ENCODE results near the gene TTBK1. TPM values are rescaled to one million over a fixed set of nuclear protein-coding genes. Genes with fewer than 3 reads are reported as not detected.

TTBK1 gene
- total RNA-seq, 8 experiments from 2014 or later: 0.41 to 13.6 (median 8.4) TPM

DNA sequence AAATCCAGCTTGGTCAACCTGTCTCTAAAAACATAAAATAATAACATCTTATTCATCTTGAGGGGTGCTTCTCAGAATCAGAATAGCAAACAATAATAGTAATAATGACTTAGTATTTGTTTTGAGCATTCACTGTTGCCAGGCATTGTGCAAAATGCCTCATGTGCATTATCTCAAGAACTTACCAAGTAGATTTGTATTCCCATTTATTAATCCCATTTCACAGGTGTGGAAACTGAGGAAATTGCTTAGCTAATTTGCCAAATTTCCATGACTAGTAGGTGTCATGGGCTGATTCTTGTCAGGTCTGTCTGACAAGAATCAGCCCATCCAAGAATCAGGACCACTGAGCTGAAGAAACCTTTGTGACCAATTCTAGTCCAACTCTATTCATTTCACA is 5.5 kb downstream of the TTBK1 start:
- in situ Hi-C loops (cut with MboI; ENCODE audit: low pct_unique_long_range_greater_than_20kb in 2 of 9, low sequenced_read_pairs in 9 of 9, unreplicated experiment in 9 of 9): no loop called here
- H3K27ac ChIP-seq: no peak overlapping the region
- H3K4me3 ChIP-seq: no peak overlapping the region
- peaks cover 26 to 32% of the 10 kb centered on the region in 2 donors for H3K4me1 ChIP-seq (replicated peaks in 1 of 2)
- ATAC-seq (replicated peaks in 6 of 8): no peak

DNA sequence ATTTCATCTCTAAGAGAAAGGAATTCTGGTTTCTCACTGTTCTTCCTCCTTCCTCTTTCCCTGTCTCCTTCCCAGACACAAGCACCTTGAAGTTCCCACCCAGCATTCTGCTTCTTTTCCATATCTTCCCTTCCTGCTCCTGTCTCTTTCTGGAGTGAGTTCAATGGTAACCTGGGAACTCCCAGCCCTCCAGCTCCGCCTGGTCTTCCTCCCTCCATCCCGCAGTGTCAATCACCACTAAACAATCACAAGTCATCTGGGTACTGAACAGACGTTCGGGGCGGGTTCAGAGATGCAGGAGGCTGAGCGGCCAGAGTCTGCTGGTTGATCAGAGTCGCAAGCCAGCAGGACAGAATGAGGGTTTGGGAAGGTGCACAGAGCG is 7.7 kb downstream of the TTBK1 start:
- in situ Hi-C loops (cut with MboI; ENCODE audit: low pct_unique_long_range_greater_than_20kb in 2 of 9, low sequenced_read_pairs in 9 of 9, unreplicated experiment in 9 of 9): loop anchor here in 2 of 9 experiments (25.0 kb wide), 2 partner anchors 186 to 261 kb away; partner anchors contain the start of genes ABCC10 (in 1 of the 2), LRRC73 (in 1 of the 2), POLR1C (in 1 of the 2) and YIPF3 (in 1 of the 2)
- 0 to 100% (median 9%) methylated on average over 1 to 8 of the region's 8 CpGs; no CpG with 5 or more reads in 4 of the 10 experiments for WGBS, 10 experiments
- peaks cover 19 to 25% of the 10 kb centered on the region in 2 donors for H3K4me1 ChIP-seq (replicated peaks in 1 of 2)
- ATAC-seq (replicated peaks in 6 of 8): peak in 3 of 8 experiments; percentile 9 to 33 (median 28)
- H3K4me3 ChIP-seq: no peak overlapping the region
- H3K27ac ChIP-seq: no peak overlapping the region

DNA sequence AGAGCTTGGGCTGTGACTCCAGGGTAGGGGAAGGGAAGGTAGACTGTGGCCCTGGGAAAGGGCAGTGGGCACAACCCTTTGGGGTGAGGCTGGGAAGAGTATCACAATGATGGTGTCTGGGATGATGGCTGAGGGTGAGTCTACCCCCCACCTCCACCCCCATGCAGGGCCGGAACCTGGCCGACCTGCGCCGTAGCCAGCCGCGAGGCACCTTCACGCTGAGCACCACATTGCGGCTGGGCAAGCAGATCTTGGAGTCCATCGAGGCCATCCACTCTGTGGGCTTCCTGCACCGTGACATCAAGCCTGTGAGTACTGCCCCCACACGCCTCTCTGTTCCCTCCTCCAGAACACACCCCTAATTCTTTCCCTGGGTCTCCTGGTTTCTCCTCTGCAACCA is 10.1 kb downstream of the TTBK1 start:
- Histone ChIP-seq H3K27ac (no peak overlapping the region), H3K4me3 (no peak overlapping the region), H3K4me1 (replicated peaks in 1 of 2) (peaks cover 7 to 14% of the 10 kb centered on the region in 2 donors)
- in situ Hi-C loops (cut with MboI; ENCODE audit: low pct_unique_long_range_greater_than_20kb in 2 of 9, low sequenced_read_pairs in 9 of 9, unreplicated experiment in 9 of 9): loop anchor here in 2 of 9 experiments (25.0 kb wide), 2 partner anchors 184 to 259 kb away; partner anchors contain the start of genes ABCC10 (in 1 of the 2), LRRC73 (in 1 of the 2), POLR1C (in 1 of the 2) and YIPF3 (in 1 of the 2)
- no peak for ATAC-seq (replicated peaks in 6 of 8)
- WGBS, 10 experiments: 92 to 100% (median 94%) methylated on average over 2 to 3 of the region's 11 CpGs; no CpG with 5 or more reads in 7 of the 10 experiments

DNA sequence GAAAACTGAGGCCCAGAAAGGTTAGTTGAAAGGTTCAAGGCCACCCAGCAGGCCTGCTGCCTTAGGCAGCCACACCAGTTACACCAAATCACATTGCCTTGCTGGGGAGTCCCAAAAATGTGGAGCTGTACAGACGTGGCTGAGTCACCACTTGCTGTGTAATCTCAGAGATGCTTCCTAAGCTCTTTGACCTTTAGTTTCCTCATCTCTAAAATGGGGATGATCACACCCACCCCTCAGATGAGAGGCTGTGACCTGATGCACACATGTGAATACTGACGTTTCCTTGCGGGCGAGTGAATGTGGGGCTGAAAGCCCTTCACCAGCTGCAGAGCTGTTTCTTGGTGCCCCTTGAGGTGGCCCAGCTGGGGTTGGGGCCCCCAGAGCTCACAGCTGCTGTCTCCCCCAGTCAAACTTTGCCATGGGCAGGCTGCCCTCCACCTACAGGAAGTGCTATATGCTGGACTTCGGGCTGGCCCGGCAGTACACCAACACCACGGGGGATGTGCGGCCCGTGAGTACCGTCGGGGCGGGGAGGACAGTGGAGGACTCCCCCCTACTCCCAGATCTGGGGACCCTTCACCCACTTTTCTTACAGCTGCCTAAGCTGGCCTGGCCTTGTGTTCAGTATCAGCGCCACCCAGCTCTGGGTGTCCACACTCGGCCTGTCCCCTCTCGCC is 11.0 kb downstream of the TTBK1 start:
- 57 to 96% (median 88%) methylated on average over 1 to 7 of the region's 15 CpGs; no CpG with 5 or more reads in 6 of the 10 experiments for WGBS, 10 experiments
- H3K4me1 ChIP-seq (replicated peaks in 1 of 2): peaks cover 7 to 14% of the 10 kb centered on the region in 2 donors
- no peak overlapping the region for H3K4me3 ChIP-seq
- H3K27ac ChIP-seq: no peak overlapping the region
- no peak for ATAC-seq (replicated peaks in 6 of 8)
- in situ Hi-C loops (cut with MboI; ENCODE audit: low pct_unique_long_range_greater_than_20kb in 2 of 9, low sequenced_read_pairs in 9 of 9, unreplicated experiment in 9 of 9): loop anchor here in 2 of 9 experiments (25.0 kb wide), 2 partner anchors 183 to 258 kb away; partner anchors contain the start of genes ABCC10 (in 1 of the 2), LRRC73 (in 1 of the 2), POLR1C (in 1 of the 2) and YIPF3 (in 1 of the 2)

DNA sequence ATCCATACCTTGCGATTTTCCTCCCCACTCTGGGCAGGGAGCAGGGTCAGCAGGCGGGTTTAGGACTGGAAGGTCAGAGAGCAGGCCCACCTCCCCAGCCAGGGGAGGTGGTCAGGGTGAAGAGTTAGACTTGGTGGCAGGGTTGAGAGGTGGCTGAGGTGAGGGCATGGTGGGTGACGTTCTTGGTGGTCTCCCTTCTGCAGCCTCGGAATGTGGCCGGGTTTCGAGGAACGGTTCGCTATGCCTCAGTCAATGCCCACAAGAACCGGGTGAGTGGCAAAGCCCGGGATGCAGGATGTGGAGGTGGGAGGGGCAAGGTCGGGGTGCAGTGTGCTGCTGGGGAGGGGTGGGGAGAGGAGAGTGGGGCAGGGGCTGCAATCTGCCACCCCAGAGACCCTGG is 11.6 kb downstream of the TTBK1 start:
- Histone ChIP-seq H3K4me1 (replicated peaks in 1 of 2) (peaks cover 7 to 14% of the 10 kb centered on the region in 2 donors), H3K27ac (no peak overlapping the region), H3K4me3 (no peak overlapping the region)
- in situ Hi-C loops (cut with MboI; ENCODE audit: low pct_unique_long_range_greater_than_20kb in 2 of 9, low sequenced_read_pairs in 9 of 9, unreplicated experiment in 9 of 9): loop anchor here in 2 of 9 experiments (25.0 kb wide), 2 partner anchors 182 to 257 kb away; partner anchors contain the start of genes ABCC10 (in 1 of the 2), LRRC73 (in 1 of the 2), POLR1C (in 1 of the 2) and YIPF3 (in 1 of the 2)
- WGBS, 10 experiments: 90% methylated on average over 4 of the region's 11 CpGs; no CpG with 5 or more reads in 9 of the 10 experiments
- ATAC-seq (replicated peaks in 6 of 8): no peak

DNA sequence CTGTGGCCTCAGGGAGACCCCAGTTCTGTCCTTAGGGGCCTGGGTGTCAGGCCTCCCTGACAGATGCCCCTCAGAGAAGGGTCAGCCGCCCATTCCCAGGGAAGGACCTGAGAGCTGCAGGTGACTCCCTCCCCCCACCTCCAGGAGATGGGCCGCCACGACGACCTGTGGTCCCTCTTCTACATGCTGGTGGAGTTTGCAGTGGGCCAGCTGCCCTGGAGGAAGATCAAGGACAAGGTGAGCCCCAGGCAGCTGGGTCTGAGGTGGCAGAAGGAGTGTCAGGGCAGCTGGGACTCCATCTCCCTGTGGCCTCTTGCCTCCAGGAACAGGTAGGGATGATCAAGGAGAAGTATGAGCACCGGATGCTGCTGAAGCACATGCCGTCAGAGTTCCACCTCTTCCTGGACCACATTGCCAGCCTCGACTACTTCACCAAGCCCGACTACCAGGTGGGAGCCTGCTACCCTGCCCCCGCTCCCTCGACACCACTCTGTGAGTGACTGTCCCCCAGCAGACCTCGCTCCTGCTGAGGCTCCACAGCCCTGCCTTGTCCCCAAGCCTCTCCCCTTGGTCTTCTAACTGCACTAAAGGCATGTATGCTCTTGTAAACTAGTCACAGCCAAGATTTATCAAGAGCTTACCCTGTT is 12.2 kb downstream of the TTBK1 start:
- H3K4me1 ChIP-seq (replicated peaks in 1 of 2): peaks cover 7 to 14% of the 10 kb centered on the region in 2 donors
- ATAC-seq (replicated peaks in 6 of 8): no peak
- no peak overlapping the region for H3K27ac ChIP-seq
- WGBS, 10 experiments: 74 to 100% (median 80%) methylated on average over 1 to 5 of the region's 11 CpGs; no CpG with 5 or more reads in 7 of the 10 experiments
- H3K4me3 ChIP-seq: no peak overlapping the region
- in situ Hi-C loops (cut with MboI; ENCODE audit: low pct_unique_long_range_greater_than_20kb in 2 of 9, low sequenced_read_pairs in 9 of 9, unreplicated experiment in 9 of 9): loop anchor here in 2 of 9 experiments (25.0 kb wide), 2 partner anchors 182 to 257 kb away; partner anchors contain the start of genes ABCC10 (in 1 of the 2), LRRC73 (in 1 of the 2), POLR1C (in 1 of the 2) and YIPF3 (in 1 of the 2)

DNA sequence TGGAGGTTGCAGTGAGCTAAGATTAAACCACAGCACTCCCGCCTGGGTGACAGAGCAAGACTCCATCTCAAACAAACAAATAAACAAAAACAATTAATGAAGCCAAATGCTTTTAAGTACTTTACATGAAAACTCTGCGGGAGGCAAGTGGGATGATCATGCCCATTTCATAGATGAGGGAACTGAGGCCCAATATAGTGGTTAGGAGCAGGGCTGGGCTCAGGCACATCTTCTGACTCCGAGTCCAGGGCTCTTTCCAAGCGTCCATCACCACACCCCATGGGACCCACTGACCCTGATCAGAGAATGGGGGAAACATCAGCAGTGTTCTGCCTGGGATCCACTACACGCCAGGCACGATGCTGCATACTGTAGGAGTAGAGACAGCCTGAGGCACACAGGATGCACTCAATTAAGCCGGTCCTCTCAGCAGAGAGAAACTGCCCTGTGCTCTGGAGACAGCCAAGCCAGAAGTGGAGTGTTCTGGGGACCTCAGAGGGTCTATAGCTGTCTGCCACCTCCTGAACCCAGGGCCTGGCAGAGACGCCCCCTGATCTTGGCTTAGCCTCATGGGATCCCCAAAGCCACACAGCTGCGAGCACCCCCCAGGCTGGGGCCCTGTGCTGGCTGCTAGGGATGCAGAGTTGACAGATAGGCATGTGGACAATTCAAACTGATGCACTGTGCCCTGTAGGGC is 13.5 kb downstream of the TTBK1 start:
- peaks cover 2 to 3% of the 10 kb centered on the region in 2 donors for H3K4me1 ChIP-seq (replicated peaks in 1 of 2)
- ATAC-seq (replicated peaks in 6 of 8): peak in 3 of 8 experiments; percentile 5 to 52 (median 30)
- no peak overlapping the region for H3K4me3 ChIP-seq
- in situ Hi-C loops (cut with MboI; ENCODE audit: low pct_unique_long_range_greater_than_20kb in 2 of 9, low sequenced_read_pairs in 9 of 9, unreplicated experiment in 9 of 9): loop anchor here in 2 of 9 experiments (25.0 kb wide), 2 partner anchors 180 to 255 kb away; partner anchors contain the start of genes ABCC10 (in 1 of the 2), LRRC73 (in 1 of the 2), POLR1C (in 1 of the 2) and YIPF3 (in 1 of the 2)
- whole genome bisulfite sequencing, 10 experiments: 50 to 100% (median 86%) methylated on average over 1 to 6 of the region's 9 CpGs; no CpG with 5 or more reads in 3 of the 10 experiments
- H3K27ac ChIP-seq: no peak overlapping the region

DNA sequence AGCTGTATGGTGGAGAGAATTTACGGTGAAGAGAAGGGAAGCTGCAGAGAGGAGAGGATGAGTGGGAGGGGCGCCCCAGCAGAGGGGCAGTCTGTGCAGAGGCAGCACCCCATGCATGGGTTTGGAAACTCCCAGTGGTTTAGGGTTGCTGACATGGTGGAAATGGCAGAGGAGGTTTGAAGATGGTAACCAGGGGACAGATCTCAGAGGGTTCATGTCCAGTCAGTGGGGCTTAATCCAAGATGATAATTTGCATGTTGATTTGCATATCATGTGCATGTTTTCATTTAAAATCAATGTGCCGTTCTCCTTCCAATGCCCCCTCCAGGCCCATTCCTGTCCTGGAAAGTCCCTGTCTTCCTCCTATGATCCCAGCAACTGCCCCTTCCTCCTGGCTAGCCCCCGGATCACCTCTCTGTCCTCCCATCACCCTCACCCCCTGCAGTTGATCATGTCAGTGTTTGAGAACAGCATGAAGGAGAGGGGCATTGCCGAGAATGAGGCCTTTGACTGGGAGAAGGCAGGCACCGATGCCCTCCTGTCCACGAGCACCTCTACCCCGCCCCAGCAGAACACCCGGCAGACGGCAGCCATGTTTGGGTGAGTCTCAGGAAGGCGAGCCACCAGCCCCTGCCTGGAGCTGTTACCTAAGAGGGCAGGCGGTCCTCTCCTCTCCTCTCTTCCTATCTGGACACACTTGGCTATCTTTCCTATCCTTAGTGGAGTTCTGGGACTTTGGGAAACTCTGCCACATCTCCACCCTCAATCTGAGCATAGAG is 14.3 kb downstream of the TTBK1 start:
- peak in 3 of 8 experiments; percentile 50 to 82 (median 71) for ATAC-seq (replicated peaks in 6 of 8)
- no peak overlapping the region for H3K4me3 ChIP-seq
- no peaks in the 10 kb centered on the region for H3K4me1 ChIP-seq (replicated peaks in 1 of 2)
- WGBS, 10 experiments: 20 to 89% (median 62%) methylated on average over 1 to 9 of the region's 12 CpGs; no CpG with 5 or more reads in 5 of the 10 experiments
- no peak overlapping the region for H3K27ac ChIP-seq
- in situ Hi-C loops (cut with MboI; ENCODE audit: low pct_unique_long_range_greater_than_20kb in 2 of 9, low sequenced_read_pairs in 9 of 9, unreplicated experiment in 9 of 9): loop anchor here in 2 of 9 experiments (25.0 kb wide), 2 partner anchors 180 to 255 kb away; partner anchors contain the start of genes ABCC10 (in 1 of the 2), LRRC73 (in 1 of the 2), POLR1C (in 1 of the 2) and YIPF3 (in 1 of the 2)

DNA sequence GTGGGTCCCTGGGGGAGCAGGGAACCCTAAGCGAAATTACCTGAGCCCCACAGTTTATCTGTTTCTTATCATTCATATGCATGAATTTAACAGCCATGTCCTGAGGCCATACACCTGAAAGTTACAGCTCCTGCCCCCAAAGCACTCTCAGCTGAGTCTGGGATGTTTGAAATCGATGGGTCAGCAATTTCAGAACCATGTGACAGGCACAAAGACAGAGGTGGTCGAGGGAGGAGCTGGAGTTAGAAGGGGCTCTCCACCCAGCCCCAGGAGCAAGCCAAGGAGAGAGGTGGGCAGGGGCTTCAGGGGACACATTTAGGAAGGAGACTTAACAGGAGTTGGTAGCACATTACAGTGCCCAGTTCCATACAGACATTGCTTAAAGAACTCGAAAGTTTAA is 14.9 kb downstream of the TTBK1 start:
- ATAC-seq (replicated peaks in 6 of 8): no peak
- H3K4me1 ChIP-seq (replicated peaks in 1 of 2): no peaks in the 10 kb centered on the region
- in situ Hi-C loops (cut with MboI; ENCODE audit: low pct_unique_long_range_greater_than_20kb in 2 of 9, low sequenced_read_pairs in 9 of 9, unreplicated experiment in 9 of 9): loop anchor here in 2 of 9 experiments (25.0 kb wide), 2 partner anchors 179 to 254 kb away; partner anchors contain the start of genes ABCC10 (in 1 of the 2), LRRC73 (in 1 of the 2), POLR1C (in 1 of the 2) and YIPF3 (in 1 of the 2)
- 7 to 51% (median 32%) methylated on average over 1 to 3 of the region's 4 CpGs; no CpG with 5 or more reads in 3 of the 10 experiments for WGBS, 10 experiments
- no peak overlapping the region for H3K27ac ChIP-seq
- H3K4me3 ChIP-seq: no peak overlapping the region

DNA sequence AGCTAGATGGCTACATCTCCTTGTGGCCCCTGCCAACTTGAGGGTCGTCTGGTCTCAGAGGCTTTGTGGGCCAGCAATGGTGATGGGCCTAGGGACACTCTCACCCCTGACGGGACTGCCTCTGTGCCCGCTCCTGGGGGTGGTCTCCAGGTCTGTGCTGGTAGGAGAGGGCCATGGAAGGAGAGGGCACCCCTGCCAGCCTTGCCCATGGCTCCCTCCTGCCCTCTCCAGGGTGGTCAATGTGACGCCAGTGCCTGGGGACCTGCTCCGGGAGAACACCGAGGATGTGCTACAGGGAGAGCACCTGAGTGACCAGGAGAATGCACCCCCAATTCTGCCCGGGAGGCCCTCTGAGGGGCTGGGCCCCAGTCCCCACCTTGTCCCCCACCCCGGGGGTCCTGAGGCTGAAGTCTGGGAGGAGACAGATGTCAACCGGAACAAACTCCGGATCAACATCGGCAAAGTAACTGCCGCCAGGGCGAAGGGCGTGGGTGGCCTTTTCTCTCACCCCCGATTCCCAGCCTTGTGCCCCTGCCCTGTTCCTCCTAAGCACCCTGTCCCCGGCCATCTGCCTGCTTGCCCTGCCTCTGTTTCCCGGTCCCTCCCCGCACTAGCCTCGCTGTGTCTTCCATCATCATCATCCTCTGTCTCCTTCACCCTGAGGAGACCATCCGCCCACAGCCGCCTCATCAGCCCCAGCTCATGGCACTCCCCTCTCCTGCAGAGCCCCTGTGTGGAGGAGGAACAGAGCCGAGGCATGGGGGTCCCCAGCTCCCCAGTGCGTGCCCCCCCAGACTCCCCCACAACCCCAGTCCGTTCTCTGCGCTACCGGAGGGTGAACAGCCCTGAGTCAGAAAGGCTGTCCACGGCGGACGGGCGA is 15.8 kb downstream of the TTBK1 start:
- no peak overlapping the region for H3K27ac ChIP-seq
- 0 to 100% (median 73%) methylated on average over 1 to 7 of the region's 30 CpGs; no CpG with 5 or more reads in 5 of the 10 experiments for WGBS, 10 experiments
- ATAC-seq (replicated peaks in 6 of 8): no peak
- no peak overlapping the region for H3K4me3 ChIP-seq
- no peaks in the 10 kb centered on the region for H3K4me1 ChIP-seq (replicated peaks in 1 of 2)
- in situ Hi-C loops (cut with MboI; ENCODE audit: low pct_unique_long_range_greater_than_20kb in 2 of 9, low sequenced_read_pairs in 9 of 9, unreplicated experiment in 9 of 9): loop anchor here in 2 of 9 experiments (25.0 kb wide), 2 partner anchors 178 to 253 kb away; partner anchors contain the start of genes ABCC10 (in 1 of the 2), LRRC73 (in 1 of the 2), POLR1C (in 1 of the 2) and YIPF3 (in 1 of the 2)

Data from motor neuron (in vitro differentiated cells).